ENCODE data around the gene KATNA1.
A peak's percentile ranks its signal among the peaks of the same experiment; 100 is the strongest.

KATNA1 gene

DNA sequence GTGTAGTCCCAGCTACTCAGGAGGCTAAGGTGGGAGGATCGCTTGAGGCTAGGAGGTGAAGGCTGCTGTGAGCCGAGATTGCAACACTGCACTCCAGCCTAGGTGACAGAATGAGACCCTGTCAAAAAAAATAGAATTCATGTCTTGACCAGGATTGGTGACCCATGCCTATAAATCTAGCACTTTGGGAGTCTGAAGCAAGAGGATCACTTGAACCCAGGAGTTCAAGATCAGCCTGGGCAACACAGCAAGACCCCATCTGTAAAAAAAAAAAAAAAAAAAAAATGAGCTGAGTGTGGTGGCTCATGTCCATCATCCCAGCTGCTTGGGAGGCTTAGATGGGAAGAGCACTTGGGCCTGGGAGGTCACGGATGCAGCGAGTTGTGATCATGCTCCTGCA, 48.0 kb downstream of the KATNA1 start:
- TF ChIP-seq, protein P1, sequence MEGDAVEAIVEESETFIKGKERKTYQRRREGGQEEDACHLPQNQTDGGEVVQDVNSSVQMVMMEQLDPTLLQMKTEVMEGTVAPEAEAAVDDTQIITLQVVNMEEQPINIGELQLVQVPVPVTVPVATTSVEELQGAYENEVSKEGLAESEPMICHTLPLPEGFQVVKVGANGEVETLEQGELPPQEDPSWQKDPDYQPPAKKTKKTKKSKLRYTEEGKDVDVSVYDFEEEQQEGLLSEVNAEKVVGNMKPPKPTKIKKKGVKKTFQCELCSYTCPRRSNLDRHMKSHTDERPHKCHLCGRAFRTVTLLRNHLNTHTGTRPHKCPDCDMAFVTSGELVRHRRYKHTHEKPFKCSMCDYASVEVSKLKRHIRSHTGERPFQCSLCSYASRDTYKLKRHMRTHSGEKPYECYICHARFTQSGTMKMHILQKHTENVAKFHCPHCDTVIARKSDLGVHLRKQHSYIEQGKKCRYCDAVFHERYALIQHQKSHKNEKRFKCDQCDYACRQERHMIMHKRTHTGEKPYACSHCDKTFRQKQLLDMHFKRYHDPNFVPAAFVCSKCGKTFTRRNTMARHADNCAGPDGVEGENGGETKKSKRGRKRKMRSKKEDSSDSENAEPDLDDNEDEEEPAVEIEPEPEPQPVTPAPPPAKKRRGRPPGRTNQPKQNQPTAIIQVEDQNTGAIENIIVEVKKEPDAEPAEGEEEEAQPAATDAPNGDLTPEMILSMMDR (IDR thresholded peaks at IDR 0.05; ENCODE audit: extremely low read depth, missing control alignments) = no peak
- no peak for DNase-seq (ENCODE audit: low spot score)

DNA sequence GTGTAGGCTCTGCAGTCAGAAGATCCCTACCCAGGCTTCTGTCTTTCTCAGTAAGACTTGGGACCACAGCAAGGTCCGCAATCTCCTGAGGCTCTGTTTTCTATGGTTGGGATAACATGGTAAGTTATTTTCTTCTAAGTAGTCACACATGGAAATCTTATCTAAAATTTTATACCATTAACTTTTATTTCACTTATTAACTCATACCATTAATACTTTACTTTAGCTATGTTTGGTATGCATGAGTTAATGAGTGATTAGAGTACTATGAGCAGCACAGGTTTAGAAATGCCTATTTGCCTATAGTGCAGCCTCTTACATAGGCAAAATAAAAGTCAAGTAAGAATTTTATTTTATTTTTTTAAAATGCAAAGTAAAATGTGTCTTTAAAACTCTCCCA, 55.1 kb downstream of the KATNA1 start:
- no peak for DNase-seq (ENCODE audit: low spot score)
- TF ChIP-seq, protein P1 (IDR thresholded peaks at IDR 0.05; ENCODE audit: extremely low read depth, missing control alignments) = no peak

DNA sequence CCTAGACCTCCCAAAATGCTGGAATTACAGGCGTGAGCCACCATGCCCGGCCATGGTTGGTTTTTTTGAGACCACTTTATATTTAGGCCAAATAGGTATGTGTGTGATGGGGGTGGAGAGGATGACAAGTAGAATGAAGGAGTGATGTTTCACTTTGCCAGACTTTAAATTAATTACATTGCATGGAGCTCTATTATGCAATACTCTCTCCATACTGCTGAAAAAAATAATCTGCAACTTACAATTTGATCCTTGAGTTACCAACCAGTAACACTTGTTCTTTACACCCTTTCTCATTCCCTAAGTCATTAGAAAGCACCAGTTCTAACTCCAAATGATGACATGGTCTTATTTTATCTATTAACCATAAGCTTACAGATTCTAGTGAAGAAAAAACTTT, 55.5 kb downstream of the KATNA1 start:
- TF ChIP-seq, protein P1 (IDR thresholded peaks at IDR 0.05; ENCODE audit: extremely low read depth, missing control alignments) = no peak
- no peak for DNase-seq (ENCODE audit: low spot score)

DNA sequence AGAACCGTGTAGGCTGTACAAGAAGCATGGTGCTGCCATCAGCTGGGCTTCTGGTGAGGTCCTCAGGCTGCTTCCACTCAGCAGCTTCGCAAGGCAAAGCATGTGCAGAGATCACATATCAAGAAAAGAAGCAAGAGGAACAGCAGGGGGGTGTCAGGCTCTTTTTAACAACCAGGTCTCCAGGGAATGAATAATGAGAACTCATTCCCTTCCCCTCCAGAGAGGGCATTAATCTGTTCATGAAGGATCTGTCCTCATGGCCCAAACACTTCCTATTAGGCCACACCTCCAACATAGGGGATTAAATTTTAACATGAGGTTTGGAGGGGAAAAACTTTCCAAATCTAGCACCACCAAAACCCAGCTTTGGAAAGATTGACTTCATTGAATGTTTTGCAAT, 62.4 kb downstream of the KATNA1 start:
- DNase-seq (ENCODE audit: low spot score) = no peak
- TF ChIP-seq, protein P1 (IDR thresholded peaks at IDR 0.05; ENCODE audit: extremely low read depth, missing control alignments) = no peak

DNA sequence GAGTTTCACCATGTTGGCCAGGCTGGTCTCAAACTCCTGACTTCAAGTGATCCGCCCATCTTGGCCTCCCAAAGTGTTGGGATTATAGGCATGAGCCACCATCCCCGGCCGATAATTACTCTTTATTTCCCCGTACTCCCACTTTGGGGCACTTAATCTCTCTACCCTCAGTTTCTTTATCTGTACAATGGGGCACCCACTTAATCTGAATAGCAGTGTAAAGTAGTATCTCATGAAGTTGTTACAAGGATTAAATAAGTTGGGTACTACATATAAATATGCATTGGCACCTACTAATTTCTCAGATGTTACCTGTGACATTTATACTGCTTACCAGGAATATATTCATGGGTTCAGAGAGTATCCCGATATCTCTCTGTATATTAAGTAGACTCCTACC, 67.2 kb downstream of the KATNA1 start:
- TF ChIP-seq, protein P1 (IDR thresholded peaks at IDR 0.05; ENCODE audit: extremely low read depth, missing control alignments) = no peak
- DNase-seq (ENCODE audit: low spot score) = no peak

DNA sequence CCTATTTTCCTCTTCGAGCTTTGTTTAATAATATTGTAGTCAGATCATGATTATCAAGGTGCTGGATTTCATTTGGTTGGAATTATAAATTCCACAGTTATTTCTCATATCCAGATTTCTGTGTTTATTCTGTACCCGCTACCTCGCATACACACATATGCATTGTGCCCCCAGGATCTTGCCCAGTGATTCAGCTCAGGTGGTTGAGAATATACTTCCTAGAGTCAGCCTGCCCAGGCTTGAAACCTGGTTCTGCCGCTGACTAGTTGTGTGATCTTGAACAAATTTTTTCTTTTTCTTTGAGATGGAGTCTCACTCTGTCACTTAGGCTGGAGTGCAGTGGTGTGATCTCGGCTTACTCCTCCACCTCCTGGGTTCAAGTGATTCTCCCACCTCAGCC, 67.6 kb downstream of the KATNA1 start:
- no peak for DNase-seq (ENCODE audit: low spot score)
- TF ChIP-seq, protein P1 (IDR thresholded peaks at IDR 0.05; ENCODE audit: extremely low read depth, missing control alignments) = no peak

DNA sequence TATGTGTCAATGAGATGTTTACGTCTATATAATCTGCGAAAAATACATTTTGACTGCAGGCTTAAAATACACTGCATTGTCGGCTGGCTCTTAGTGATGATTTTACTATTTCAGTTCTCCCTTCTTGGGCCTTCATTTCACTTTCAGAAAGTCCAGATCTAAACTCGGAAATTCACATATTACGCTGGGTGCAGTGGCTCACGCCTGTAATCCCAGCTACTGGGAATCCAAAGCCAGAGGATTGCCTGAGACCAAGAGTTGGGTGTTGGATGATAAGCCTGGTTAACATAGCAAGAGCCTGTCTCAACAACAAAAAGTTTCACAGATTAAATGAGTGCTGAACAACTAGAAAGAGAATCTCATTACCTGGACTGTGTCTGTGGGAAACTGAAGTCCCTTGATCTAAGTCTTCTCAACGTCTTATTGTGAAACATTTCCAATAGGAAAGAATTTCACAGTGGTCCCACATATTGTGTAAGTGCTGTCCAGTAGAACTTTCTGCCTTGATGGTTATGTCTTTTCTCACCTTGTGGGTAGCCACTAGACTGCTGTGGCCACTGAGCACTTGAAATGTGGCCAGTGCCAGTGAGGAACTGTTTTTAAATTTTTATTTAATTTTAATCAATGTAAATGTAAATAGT, 80.4 kb downstream of the KATNA1 start:
- peak; percentile 24 for DNase-seq (ENCODE audit: low spot score)
- TF ChIP-seq, protein P1 (IDR thresholded peaks at IDR 0.05; ENCODE audit: extremely low read depth, missing control alignments) = no peak
